Measurements from ENCODE around the gene IVD. TPM values are rescaled to one million over a fixed set of nuclear protein-coding genes. Genes with fewer than 3 reads are reported as not detected.

IVD gene
- total and polyA plus RNA-seq, 4 donors = 16.4 to 63.0 (median 45.0) TPM

GRCh38 chr15:40416056-40416455 lies 10.5 kb downstream of the IVD start:
- DNase-seq (no peak), ATAC-seq (ENCODE audit: low FRiP score) (no peak)
- Histone ChIP-seq H3K9me3 (ENCODE audit: control insufficient read depth, low read length) (no peaks in the 10 kb centered on the region), H3K36me3 (ENCODE audit: control insufficient read depth in 1 of 2, insufficient read depth in 2 of 2, low read length in 1 of 2) (peaks cover 10 to 18% of the 10 kb centered on the region in 2 donors), H3K27ac (ENCODE audit: low read depth in 1 of 2, low read length in 2 of 2) (no peak overlapping the region), H3K27me3 (ENCODE audit: control insufficient read depth in 1 of 2, insufficient read depth in 2 of 2, low read length in 1 of 2) (no peaks in the 10 kb centered on the region), H3K4me3 (ENCODE audit: low read length in 2 of 2) (no peak overlapping the region), H3K4me1 (ENCODE audit: control insufficient read depth in 1 of 2, insufficient read depth in 2 of 2, low read length in 2 of 2) (no peaks in the 10 kb centered on the region)
- intact Hi-C loops (cut with DNase I) = no loop called here
- WGBS, 2 donors = 92 to 93% methylated on average over 14 of the region's 14 CpGs

GRCh38 chr15:40418126-40418525 lies 12.5 kb downstream of the IVD start:
- Histone ChIP-seq H3K4me1 (ENCODE audit: control insufficient read depth in 1 of 2, insufficient read depth in 2 of 2, low read length in 2 of 2) (no peaks in the 10 kb centered on the region), H3K9me3 (ENCODE audit: control insufficient read depth, low read length) (no peaks in the 10 kb centered on the region), H3K27me3 (ENCODE audit: control insufficient read depth in 1 of 2, insufficient read depth in 2 of 2, low read length in 1 of 2) (no peaks in the 10 kb centered on the region), H3K27ac (ENCODE audit: low read depth in 1 of 2, low read length in 2 of 2) (no peak overlapping the region), H3K4me3 (ENCODE audit: low read length in 2 of 2) (no peak overlapping the region), H3K36me3 (ENCODE audit: control insufficient read depth in 1 of 2, insufficient read depth in 2 of 2, low read length in 1 of 2) (peaks cover 10 to 11% of the 10 kb centered on the region in 2 donors)
- WGBS, 2 donors = 91 to 92% methylated on average over 10 of the region's 10 CpGs
- DNase-seq (peak in 1 of 2 donors; percentile 53), ATAC-seq (ENCODE audit: low FRiP score) (no peak)
- intact Hi-C loops (cut with DNase I) = no loop called here

GRCh38 chr15:40420071-40420713 lies 14.6 kb downstream of the IVD start:
- no peak overlapping the region for H3K4me3 ChIP-seq (ENCODE audit: low read length in 2 of 2)
- no peak for ATAC-seq (ENCODE audit: low FRiP score)
- no peaks in the 10 kb centered on the region for H3K4me1 ChIP-seq (ENCODE audit: control insufficient read depth in 1 of 2, insufficient read depth in 2 of 2, low read length in 2 of 2)
- no peak for DNase-seq
- H3K27me3 ChIP-seq (ENCODE audit: control insufficient read depth in 1 of 2, insufficient read depth in 2 of 2, low read length in 1 of 2) = no peaks in the 10 kb centered on the region
- WGBS, 2 donors = 81 to 83% methylated on average over 11 of the region's 11 CpGs
- peaks cover 7 to 8% of the 10 kb centered on the region in 2 donors for H3K36me3 ChIP-seq (ENCODE audit: control insufficient read depth in 1 of 2, insufficient read depth in 2 of 2, low read length in 1 of 2)
- intact Hi-C loops (cut with DNase I) = loop anchor here (5.0 to 10.0 kb wide), 5 partner anchors 53 to 375 kb away; partner anchors contain the start of genes CCDC9B (in 1 of the 2) and INAFM2 (in 1 of the 2)
- no peak overlapping the region for H3K27ac ChIP-seq (ENCODE audit: low read depth in 1 of 2, low read length in 2 of 2)
- no peaks in the 10 kb centered on the region for H3K9me3 ChIP-seq (ENCODE audit: control insufficient read depth, low read length)

GRCh38 chr15:40420793-40421192 lies 15.2 kb downstream of the IVD start:
- Histone ChIP-seq H3K4me1 (ENCODE audit: control insufficient read depth in 1 of 2, insufficient read depth in 2 of 2, low read length in 2 of 2) (no peaks in the 10 kb centered on the region), H3K36me3 (ENCODE audit: control insufficient read depth in 1 of 2, insufficient read depth in 2 of 2, low read length in 1 of 2) (peaks cover 2% of the 10 kb centered on the region in 2 donors), H3K27me3 (ENCODE audit: control insufficient read depth in 1 of 2, insufficient read depth in 2 of 2, low read length in 1 of 2) (no peaks in the 10 kb centered on the region), H3K4me3 (ENCODE audit: low read length in 2 of 2) (no peak overlapping the region), H3K9me3 (ENCODE audit: control insufficient read depth, low read length) (no peaks in the 10 kb centered on the region), H3K27ac (ENCODE audit: low read depth in 1 of 2, low read length in 2 of 2) (no peak overlapping the region)
- no peak for DNase-seq
- WGBS, 2 donors = 66 to 83% methylated on average over 3 of the region's 3 CpGs
- ATAC-seq (ENCODE audit: low FRiP score) = no peak
- intact Hi-C loops (cut with DNase I) = loop anchor here (1.0 to 10.0 kb wide), 6 partner anchors 53 to 376 kb away; partner anchors contain the start of genes CCDC9B (in 1 of the 2) and INAFM2 (in 1 of the 2)

GRCh38 chr15:40421246-40422157 lies 15.9 kb downstream of the IVD start:
- Histone ChIP-seq H3K27me3 (ENCODE audit: control insufficient read depth in 1 of 2, insufficient read depth in 2 of 2, low read length in 1 of 2) (no peaks in the 10 kb centered on the region), H3K4me1 (ENCODE audit: control insufficient read depth in 1 of 2, insufficient read depth in 2 of 2, low read length in 2 of 2) (no peaks in the 10 kb centered on the region), H3K36me3 (ENCODE audit: control insufficient read depth in 1 of 2, insufficient read depth in 2 of 2, low read length in 1 of 2) (no peaks in the 10 kb centered on the region), H3K4me3 (ENCODE audit: low read length in 2 of 2) (no peak overlapping the region), H3K27ac (ENCODE audit: low read depth in 1 of 2, low read length in 2 of 2) (no peak overlapping the region), H3K9me3 (ENCODE audit: control insufficient read depth, low read length) (no peaks in the 10 kb centered on the region)
- WGBS, 2 donors = 5 to 7% methylated on average over 31 of the region's 31 CpGs
- ATAC-seq (ENCODE audit: low FRiP score) (peak; percentile 95), DNase-seq (peak; percentile 87 to 94)
- intact Hi-C loops (cut with DNase I) = loop anchor here (1.0 to 10.0 kb wide), 6 partner anchors 54 to 377 kb away; partner anchors contain the start of genes CCDC9B (in 1 of the 2) and INAFM2 (in 1 of the 2)

- intact Hi-C loops (cut with DNase I) = loop anchor here (5.0 to 10.0 kb wide), 5 partner anchors 57 to 380 kb away; partner anchors contain the start of genes CCDC9B (in 1 of the 2) and INAFM2 (in 1 of the 2)
- WGBS, 2 donors = 89 to 94% methylated on average over 6 of the region's 6 CpGs
- DNase-seq (no peak), ATAC-seq (ENCODE audit: low FRiP score) (no peak)
- H3K9me3 ChIP-seq (ENCODE audit: control insufficient read depth, low read length) = no peaks in the 10 kb centered on the region
- H3K27ac ChIP-seq (ENCODE audit: low read depth in 1 of 2, low read length in 2 of 2) = no peak overlapping the region
- H3K4me1 ChIP-seq (ENCODE audit: control insufficient read depth in 1 of 2, insufficient read depth in 2 of 2, low read length in 2 of 2) = no peaks in the 10 kb centered on the region
- no peak overlapping the region for H3K4me3 ChIP-seq (ENCODE audit: low read length in 2 of 2)
- no peaks in the 10 kb centered on the region for H3K36me3 ChIP-seq (ENCODE audit: control insufficient read depth in 1 of 2, insufficient read depth in 2 of 2, low read length in 1 of 2)
- H3K27me3 ChIP-seq (ENCODE audit: control insufficient read depth in 1 of 2, insufficient read depth in 2 of 2, low read length in 1 of 2) = no peaks in the 10 kb centered on the region
These were observed 19.0 kb downstream of the IVD start for GRCh38 chr15:40424483-40425115.

- Histone ChIP-seq H3K4me1 (ENCODE audit: control insufficient read depth in 1 of 2, insufficient read depth in 2 of 2, low read length in 2 of 2) (no peaks in the 10 kb centered on the region), H3K27ac (ENCODE audit: low read depth in 1 of 2, low read length in 2 of 2) (no peak overlapping the region), H3K36me3 (ENCODE audit: control insufficient read depth in 1 of 2, insufficient read depth in 2 of 2, low read length in 1 of 2) (no peaks in the 10 kb centered on the region), H3K9me3 (ENCODE audit: control insufficient read depth, low read length) (no peaks in the 10 kb centered on the region), H3K27me3 (ENCODE audit: control insufficient read depth in 1 of 2, insufficient read depth in 2 of 2, low read length in 1 of 2) (no peaks in the 10 kb centered on the region), H3K4me3 (ENCODE audit: low read length in 2 of 2) (no peak overlapping the region)
- 94% methylated on average over 5 of the region's 5 CpGs for WGBS, 2 donors
- intact Hi-C loops (cut with DNase I) = loop anchor here (10.0 kb wide), 2 partner anchors 81 to 381 kb away; partner anchors contain the start of gene CCDC9B (in 1 of the 2)
- ATAC-seq (ENCODE audit: low FRiP score) = no peak
- no peak for DNase-seq
These were observed 20.1 kb downstream of the IVD start for GRCh38 chr15:40425681-40426080.

- Histone ChIP-seq H3K27me3 (ENCODE audit: control insufficient read depth in 1 of 2, insufficient read depth in 2 of 2, low read length in 1 of 2) (no peaks in the 10 kb centered on the region), H3K9me3 (ENCODE audit: control insufficient read depth, low read length) (no peaks in the 10 kb centered on the region), H3K4me1 (ENCODE audit: control insufficient read depth in 1 of 2, insufficient read depth in 2 of 2, low read length in 2 of 2) (no peaks in the 10 kb centered on the region), H3K36me3 (ENCODE audit: control insufficient read depth in 1 of 2, insufficient read depth in 2 of 2, low read length in 1 of 2) (no peaks in the 10 kb centered on the region), H3K27ac (ENCODE audit: low read depth in 1 of 2, low read length in 2 of 2) (no peak overlapping the region), H3K4me3 (ENCODE audit: low read length in 2 of 2) (no peak overlapping the region)
- WGBS, 2 donors = 88 to 95% methylated on average over 9 of the region's 9 CpGs
- intact Hi-C loops (cut with DNase I) = loop anchor here (10.0 kb wide), 2 partner anchors 82 to 382 kb away; partner anchors contain the start of gene CCDC9B (in 1 of the 2)
- DNase-seq = no peak
- ATAC-seq (ENCODE audit: low FRiP score) = no peak
These were observed 21.6 kb downstream of the IVD start for GRCh38 chr15:40427188-40427587.
